B cell (primary cell): ENCODE results near the gene R3HDM4. TPM values are rescaled to one million over a fixed set of nuclear protein-coding genes. Genes with fewer than 3 reads are reported as not detected.

Experiments
- ATAC-seq: fragments of 200-7000 bp; cut with Tn5 transposase; one replicate; pipeline ENCODE4 v1.10.0; 2021; ENCODE audit warnings: low read depth, mild to moderate bottlenecking, moderate number of reproducible peaks, moderate library complexity
- CTCF ChIA-PET: fragments of 350-600 bp; sonication (Branson Sonifier 250); formaldehyde crosslinking; loops from one replicate; lab custom pipeline; 2021; ENCODE audit warnings: antibody characterized with exemption, inconsistent platforms; lab: Charles Lee
- POLR2A ChIA-PET: fragments of 350-600 bp; sonication (Branson Sonifier 250); formaldehyde crosslinking; loops from one replicate; lab custom pipeline; 2021; ENCODE audit warnings: antibody characterized with exemption; lab: Charles Lee
- DNase-seq: peaks from one replicate; pipeline ENCODE4 v3.0.0; 2013
- H2AFZ ChIP-seq: 2 replicates; pipeline ENCODE4 v1.6.1; 2012; ENCODE audit warnings: mild to moderate bottlenecking, low read depth, low read length; ENCODE audit not compliant: insufficient read depth, poor library complexity, severe bottlenecking
- H3K27ac ChIP-seq, 2 donors: 1 replicate in 1 of 2; 2 replicates in 1 of 2; pipeline ENCODE4 v1.5.1; 2012 to 2013; ENCODE audit warnings: low read length in 2 of 2, mild to moderate bottlenecking in 2 of 2, moderate library complexity in 1 of 2
- H3K27me3 ChIP-seq, 4 experiments: fragments of 200-600 bp in 1 of 4; sonication (generic) in 1 of 4; replicated peaks in 1 of 4; 1 replicate in 2 of 4; 2 replicates in 2 of 4; pipeline versions ENCODE4 v1.6.1 to v1.7.0; 2013 to 2016; ENCODE audit warnings: low read length in 3 of 4, mild to moderate bottlenecking in 2 of 4, mixed read lengths in 1 of 4, moderate library complexity in 1 of 4; ENCODE audit not compliant: insufficient read depth in 4 of 4, control insufficient read depth in 3 of 4; ENCODE audit errors: control extremely low read depth in 1 of 4
- H3K36me3 ChIP-seq, 2 experiments: replicated peaks in 1 of 2; 1 replicate in 1 of 2; 2 replicates in 1 of 2; pipeline versions ENCODE4 v1.6.1 to v1.7.1; 2013; ENCODE audit warnings: low read length in 1 of 2; ENCODE audit not compliant: insufficient read depth in 2 of 2, control insufficient read depth in 1 of 2; ENCODE audit errors: control extremely low read depth in 1 of 2, extremely low read depth in 1 of 2
- H3K4me1 ChIP-seq, 2 donors: fragments of 200-600 bp in 1 of 2; sonication (generic) in 1 of 2; 1 replicate in 1 of 2; 2 replicates in 1 of 2; pipeline versions ENCODE4 v1.5.1 to v1.6.1; 2013 to 2017; ENCODE audit warnings: low read length in 2 of 2; ENCODE audit not compliant: control insufficient read depth in 2 of 2, insufficient read depth in 2 of 2
- H3K4me2 ChIP-seq: replicated peaks from 2 replicates; pipeline ENCODE3; 2012; ENCODE audit warnings: mild to moderate bottlenecking, low read depth, low read length; ENCODE audit not compliant: poor library complexity, severe bottlenecking
- H3K4me3 ChIP-seq, 5 experiments: fragments of 200-600 bp in 1 of 5; sonication (generic) in 1 of 5; 1 replicate in 3 of 5; 2 replicates in 2 of 5; pipeline versions ENCODE4 v1.5.1 to v1.7.0; 2011 to 2016; ENCODE audit warnings: low read length in 4 of 5, mild to moderate bottlenecking in 4 of 5, low read depth in 2 of 5, control low read depth in 1 of 5, moderate library complexity in 1 of 5; ENCODE audit not compliant: insufficient read depth in 1 of 5; ENCODE audit errors: control extremely low read depth in 1 of 5, extremely low read depth in 1 of 5
- H3K79me2 ChIP-seq: fragments of 200-600 bp; sonication (generic); one replicate; pipeline ENCODE4 v1.6.0; 2016; ENCODE audit warnings: low read length; ENCODE audit not compliant: control insufficient read depth, insufficient read depth
- H3K9ac ChIP-seq: fragments of 200-600 bp; sonication (generic); 2 replicates; pipeline ENCODE4 v1.6.1; 2017; ENCODE audit warnings: mild to moderate bottlenecking, low read length, moderate library complexity
- H3K9me3 ChIP-seq, 3 donors: one replicate each; pipeline versions ENCODE4 v1.6.1 to v1.7.1; 2013; ENCODE audit warnings: low read length in 2 of 3; ENCODE audit not compliant: control insufficient read depth in 2 of 3, insufficient read depth in 1 of 3; ENCODE audit errors: control extremely low read depth in 1 of 3
- H4K20me1 ChIP-seq: 2 replicates; pipeline ENCODE4 v1.6.0; 2012; ENCODE audit warnings: mild to moderate bottlenecking, low read length; ENCODE audit not compliant: insufficient read depth, control insufficient read depth, poor library complexity, severe bottlenecking
- H3K27ac Mint-ChIP-seq: one replicate; pipeline ENCODE4 v1.8.0; 2021; ENCODE audit warnings: mixed read lengths
- H3K27me3 Mint-ChIP-seq: one replicate; pipeline ENCODE4 v1.8.0; 2021; ENCODE audit warnings: mixed read lengths
- H3K4me1 Mint-ChIP-seq: one replicate; pipeline ENCODE4 v1.8.0; 2021; ENCODE audit warnings: mixed read lengths
- H3K4me3 Mint-ChIP-seq: one replicate; pipeline ENCODE4 v1.8.0; 2021; ENCODE audit warnings: mixed read lengths
- H3K9me3 Mint-ChIP-seq: one replicate; pipeline ENCODE4 v1.8.0; 2022; ENCODE audit warnings: mixed read lengths; ENCODE audit not compliant: insufficient read depth
- CTCF ChIP-seq: fragments of 200-600 bp; IDR thresholded peaks from one replicate; pipeline ENCODE4 v1.8.0; 2022; ENCODE audit warnings: antibody characterized with exemption, mild to moderate bottlenecking
- EZH2 ChIP-seq: IDR thresholded peaks from 2 replicates; pipeline ENCODE4 v1.6.1; 2012; ENCODE audit warnings: borderline replicate concordance, low read depth, mild to moderate bottlenecking, moderate library complexity, low read length; ENCODE audit not compliant: insufficient read depth, poor library complexity, severe bottlenecking
- WGBS: methylation state at CpG from one replicate; pipeline ENCODE4 v1.1.5; 2013; ENCODE audit warnings: missing lambda C conversion rate; ENCODE audit not compliant: insufficient coverage; 5-methylcytosine and 5-hydroxymethylcytosine counted together
- intact Hi-C: fragments of 100-400 bp; cut with micrococcal nuclease; formaldehyde crosslinking; loops from one replicate; pipeline ENCODE4 v1.10.0; 2022
- polyA plus RNA-seq: library from polyadenylated mRNA; depleted of rRNA; stranded (reverse); fragments of >200 nt; gene quantifications from 2 replicates; pipeline ENCODE4 v1.2.3, GENCODE V29; 2012
- total RNA-seq, 2 donors: library from RNA; stranded (reverse); fragments of 120-200 nt in 1 of 2; gene quantifications; 1 replicate in 1 of 2; 2 replicates in 1 of 2; pipeline versions ENCODE4 v1.2.3 to v1.2.4, GENCODE V29; 2013 to 2022

R3HDM4 gene
- total and polyA plus RNA-seq, 2 donors (not counting 1 experiment from before 2014, with no cell fraction given): 168 to 176 TPM

GRCh38 chr19:899336-900042 lies 13.5 kb downstream of the R3HDM4 start:
- H3K27me3 Mint-ChIP-seq: no peaks in the 10 kb centered on the region
- H3K9me3 Mint-ChIP-seq: no peaks in the 10 kb centered on the region
- DNase-seq: peak; percentile 23
- H3K4me1 Mint-ChIP-seq: peaks cover 24% of the 10 kb centered on the region
- no peak overlapping the region for H2AFZ ChIP-seq
- TF ChIP-seq EZH2: no peak
- TF ChIP-seq CTCF: no peak
- CTCF ChIA-PET: no interaction called here
- intact Hi-C loops: no loop called here
- no peaks in the 10 kb centered on the region for H3K27me3 ChIP-seq
- no peak overlapping the region for H3K4me3 Mint-ChIP-seq
- H3K4me2 ChIP-seq: no peak overlapping the region
- no peaks in the 10 kb centered on the region for H3K9me3 ChIP-seq
- peaks cover 0 to 12% of the 10 kb centered on the region in 2 donors for H3K4me1 ChIP-seq
- ATAC-seq: no peak
- no peak overlapping the region for H3K27ac ChIP-seq
- H4K20me1 ChIP-seq: peaks cover 63% of the 10 kb centered on the region
- peaks cover 32% of the 10 kb centered on the region for H3K79me2 ChIP-seq
- H3K36me3 ChIP-seq: peaks cover 0 to 61% of the 10 kb centered on the region in 2 experiments
- no peak overlapping the region for H3K27ac Mint-ChIP-seq
- 92% methylated on average over 31 of the region's 32 CpGs for WGBS
- POLR2A ChIA-PET: interaction anchor here (0.6 to 1.3 kb wide), 3 partner anchors 10 to 921 kb away, joined by 3 to 12 read pairs (median 4); no protein-coding TSS in a partner anchor
- H3K9ac ChIP-seq: no peak overlapping the region
- H3K4me3 ChIP-seq: no peak overlapping the region

- Mint-ChIP-seq H3K4me1 (peaks cover 18% of the 10 kb centered on the region), H3K27me3 (no peaks in the 10 kb centered on the region), H3K9me3 (no peaks in the 10 kb centered on the region), H3K27ac (peak overlapping the region; percentile 92), H3K4me3 (peak overlapping the region; percentile 42)
- peaks cover 0 to 55% of the 10 kb centered on the region in 2 experiments for H3K36me3 ChIP-seq
- H3K4me2 ChIP-seq: no peak overlapping the region
- H3K9ac ChIP-seq: no peak overlapping the region
- no peak overlapping the region for H3K4me3 ChIP-seq
- peaks cover 58% of the 10 kb centered on the region for H4K20me1 ChIP-seq
- CTCF ChIA-PET: interaction anchor here (1.3 kb wide), 3 partner anchors 11 to 35 kb away, joined by 4 to 5 read pairs (median 4); no protein-coding TSS in a partner anchor
- H3K4me1 ChIP-seq: peaks cover 0 to 14% of the 10 kb centered on the region in 2 donors
- ATAC-seq: peak; percentile 70
- no peak overlapping the region for H2AFZ ChIP-seq
- intact Hi-C loops: no loop called here
- TF ChIP-seq EZH2 (no peak), CTCF (no peak)
- DNase-seq: peak; percentile 76
- POLR2A ChIA-PET: interaction anchor here (0.6 to 1.0 kb wide), 2 partner anchors 10 to 368 kb away, joined by 5 to 8 read pairs; no protein-coding TSS in a partner anchor
- H3K27ac ChIP-seq: peak overlapping the region; percentile 41 to 63
- no peaks in the 10 kb centered on the region for H3K27me3 ChIP-seq
- peaks cover 24% of the 10 kb centered on the region for H3K79me2 ChIP-seq
- H3K9me3 ChIP-seq: no peaks in the 10 kb centered on the region
- WGBS: 72% methylated on average over 15 of the region's 20 CpGs
These were observed 14.4 kb downstream of the R3HDM4 start for GRCh38 chr19:898663-899062.
